ENCODE measurements around the gene CRADD. TPM values are rescaled to one million over a fixed set of nuclear protein-coding genes. Genes with fewer than 3 reads are reported as not detected.

Gene CRADD
- total and polyA plus RNA-seq, 2 donors (not counting 3 experiments of a cell fraction or from before 2014, with no cell fraction given), result 11.7 to 14.5 TPM

- TF ChIP-seq MYC (IDR thresholded peaks at IDR 0.05; ENCODE audit: low read depth, low read length) (no peak), CTCF (IDR thresholded peaks at IDR 0.05; ENCODE audit: extremely low read depth in 1 of 2, insufficient read depth in 1 of 2, low read depth in 1 of 2, low read length in 2 of 2) (no peak)
- Histone ChIP-seq H3K4me3 (replicated peaks in 1 of 3; ENCODE audit: insufficient read depth in 1 of 3, low read depth in 1 of 3, low read length in 3 of 3) (no peak overlapping the region), H3K36me3 (ENCODE audit: control insufficient read depth in 2 of 2, extremely low read depth in 1 of 2, insufficient read depth in 2 of 2, low read length in 2 of 2) (no peaks in the 10 kb centered on the region), H3K4me2 (ENCODE audit: insufficient read depth, low read length) (no peak overlapping the region), H3K9me1 (replicated peaks; ENCODE audit: control insufficient read depth, extremely low read depth, insufficient read depth, low read length) (no peaks in the 10 kb centered on the region), H3K9ac (replicated peaks; ENCODE audit: extremely low read depth, insufficient read depth, low read length) (no peak overlapping the region), H3K27ac (ENCODE audit: insufficient read depth, low read depth, low read length) (no peak overlapping the region), H3K9me3 (replicated peaks; ENCODE audit: control insufficient read depth, insufficient read depth, low read length) (no peaks in the 10 kb centered on the region), H3K27me3 (ENCODE audit: control insufficient read depth in 2 of 2, insufficient read depth in 2 of 2, low read length in 2 of 2) (no peaks in the 10 kb centered on the region), H4K20me1 (replicated peaks; ENCODE audit: control insufficient read depth, extremely low read depth, insufficient read depth, low read length) (no peaks in the 10 kb centered on the region), H3K79me2 (ENCODE audit: control insufficient read depth, insufficient read depth, low read length) (no peaks in the 10 kb centered on the region), H2AFZ (ENCODE audit: low read depth, low read length) (no peak overlapping the region), H3K4me1 (ENCODE audit: control insufficient read depth, extremely low read depth, insufficient read depth, low read length) (no peaks in the 10 kb centered on the region)
- no TSS peak for BruUV-seq (replicated peaks)
- ChIA-PET POLR2A (no interaction called here), CTCF (interaction anchor here (1.0 to 1.5 kb wide), 4 partner anchors 10 to 339 kb away, joined by 3 to 5 read pairs (median 3); no protein-coding TSS in a partner anchor)
- dilution Hi-C loops (cut with MboI; ENCODE audit: extremely low pct_ligation_motif_present, low sequenced_read_pairs) (no loop called here), intact Hi-C loops (cut with micrococcal nuclease) (no loop called here)
- FAIRE-seq, result no peak
- no peak for DNase-seq (ENCODE audit: low read depth, low spot score)
Measured at GRCh38 chr12:93841671-93842070, 164.5 kb downstream of the CRADD start.

- Histone ChIP-seq H3K27ac (ENCODE audit: insufficient read depth, low read depth, low read length) (no peak overlapping the region), H3K9me1 (replicated peaks; ENCODE audit: control insufficient read depth, extremely low read depth, insufficient read depth, low read length) (no peaks in the 10 kb centered on the region), H4K20me1 (replicated peaks; ENCODE audit: control insufficient read depth, extremely low read depth, insufficient read depth, low read length) (no peaks in the 10 kb centered on the region), H3K4me1 (ENCODE audit: control insufficient read depth, extremely low read depth, insufficient read depth, low read length) (peaks cover 5% of the 10 kb centered on the region), H3K4me3 (replicated peaks in 1 of 3; ENCODE audit: insufficient read depth in 1 of 3, low read depth in 1 of 3, low read length in 3 of 3) (no peak overlapping the region), H3K79me2 (ENCODE audit: control insufficient read depth, insufficient read depth, low read length) (no peaks in the 10 kb centered on the region), H3K9ac (replicated peaks; ENCODE audit: extremely low read depth, insufficient read depth, low read length) (no peak overlapping the region), H3K4me2 (ENCODE audit: insufficient read depth, low read length) (no peak overlapping the region), H3K27me3 (ENCODE audit: control insufficient read depth in 2 of 2, insufficient read depth in 2 of 2, low read length in 2 of 2) (no peaks in the 10 kb centered on the region), H3K36me3 (ENCODE audit: control insufficient read depth in 2 of 2, extremely low read depth in 1 of 2, insufficient read depth in 2 of 2, low read length in 2 of 2) (no peaks in the 10 kb centered on the region), H3K9me3 (replicated peaks; ENCODE audit: control insufficient read depth, insufficient read depth, low read length) (no peaks in the 10 kb centered on the region), H2AFZ (ENCODE audit: low read depth, low read length) (no peak overlapping the region)
- TF ChIP-seq CTCF (IDR thresholded peaks at IDR 0.05; ENCODE audit: extremely low read depth in 1 of 2, insufficient read depth in 1 of 2, low read depth in 1 of 2, low read length in 2 of 2) (no peak), FOS (IDR thresholded peaks at IDR 0.05; ENCODE audit: borderline replicate concordance, insufficient read depth, low read length) (no peak), POLR2A (IDR thresholded peaks at IDR 0.05; ENCODE audit: low read depth, low read length) (no peak), GATA2 (IDR thresholded peaks at IDR 0.05; ENCODE audit: insufficient read depth, insufficient read length, low read depth, low read length) (no peak), MYC (IDR thresholded peaks at IDR 0.05; ENCODE audit: low read depth, low read length) (no peak), MAX (IDR thresholded peaks at IDR 0.05; ENCODE audit: insufficient read depth, insufficient read length) (no peak), EZH2 (IDR thresholded peaks at IDR 0.05; ENCODE audit: borderline replicate concordance, low read depth, low read length, severe bottlenecking) (no peak), JUN (IDR thresholded peaks at IDR 0.05; ENCODE audit: borderline replicate concordance, insufficient read depth, insufficient read length, low read depth) (no peak), POLR2AphosphoS5 (IDR thresholded peaks at IDR 0.05; ENCODE audit: insufficient read depth, low read depth, low read length) (no peak)
- DNase-seq (ENCODE audit: low read depth, low spot score) (no peak), FAIRE-seq (no peak)
- intact Hi-C loops (cut with micrococcal nuclease), result no loop called here
- CTCF ChIA-PET, result interaction anchor here (1.2 kb wide), 1 partner anchor 78 kb away, joined by 3 read pairs; no protein-coding TSS in a partner anchor
- dilution Hi-C loops (cut with MboI; ENCODE audit: extremely low pct_ligation_motif_present, low sequenced_read_pairs), result no loop called here
- POLR2A ChIA-PET, result no interaction called here
- no TSS peak for BruUV-seq (replicated peaks)
Measured at GRCh38 chr12:93844164-93844784, 167.1 kb downstream of the CRADD start.
